KBM-7 (cell line): ENCODE results near the gene GALNT10.
A peak's percentile ranks its signal among the peaks of the same experiment; 100 is the strongest.

Experiments
- DNase-seq: peaks from one replicate; pipeline ENCODE4 v3.0.0-alpha.2; 2015
- in situ Hi-C: fragments of 300-500 bp; cut with MboI; formaldehyde crosslinking; loops from 2 replicates; pipeline ENCODE4 v1.14.3; 2020; ENCODE audit warnings: low sequenced_read_pairs, low pct_unique_long_range_greater_than_20kb, mixed read lengths

GALNT10 gene

DNA sequence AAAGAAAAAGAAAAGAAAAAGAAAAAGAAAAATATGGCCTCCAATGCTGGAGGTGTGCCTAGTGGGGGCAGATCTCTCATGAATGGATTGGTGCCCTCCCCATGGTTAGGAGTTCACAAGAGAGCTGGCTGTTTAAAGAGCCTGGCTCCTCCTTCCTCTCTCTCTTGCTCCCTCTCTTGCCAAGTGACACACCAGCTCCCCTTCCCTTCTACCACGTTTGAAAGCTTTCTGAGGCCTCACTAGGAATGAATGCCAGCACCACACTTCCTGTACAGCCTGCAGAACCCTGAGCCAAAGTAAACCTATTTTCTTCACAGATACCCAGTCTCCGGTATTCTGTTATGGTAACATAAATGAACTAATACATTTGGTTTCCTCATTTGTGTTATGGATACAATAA, 14.4 kb upstream of the GALNT10 start:
- DNase-seq = no peak
- in situ Hi-C loops = no loop called here

DNA sequence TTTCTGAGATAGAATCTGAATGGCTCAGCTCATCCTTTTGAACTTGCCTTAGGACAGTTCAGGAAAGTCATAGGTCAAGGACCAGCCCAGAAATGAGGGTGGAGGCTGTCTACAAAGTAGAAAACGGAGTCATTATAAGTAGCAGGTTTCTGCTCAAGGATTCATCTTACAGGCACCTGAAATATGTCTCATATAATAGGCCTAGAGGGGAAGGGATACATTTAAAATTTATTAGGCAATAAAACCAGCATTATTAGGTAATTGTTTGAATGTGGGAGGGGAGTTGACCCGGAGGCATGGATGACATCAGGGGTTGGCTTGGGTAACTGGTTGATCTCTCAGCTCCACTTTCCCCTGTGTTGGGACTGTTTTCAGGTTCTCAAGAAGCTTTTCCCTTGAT, 11.9 kb upstream of the GALNT10 start:
- in situ Hi-C loops = no loop called here
- DNase-seq = no peak

DNA sequence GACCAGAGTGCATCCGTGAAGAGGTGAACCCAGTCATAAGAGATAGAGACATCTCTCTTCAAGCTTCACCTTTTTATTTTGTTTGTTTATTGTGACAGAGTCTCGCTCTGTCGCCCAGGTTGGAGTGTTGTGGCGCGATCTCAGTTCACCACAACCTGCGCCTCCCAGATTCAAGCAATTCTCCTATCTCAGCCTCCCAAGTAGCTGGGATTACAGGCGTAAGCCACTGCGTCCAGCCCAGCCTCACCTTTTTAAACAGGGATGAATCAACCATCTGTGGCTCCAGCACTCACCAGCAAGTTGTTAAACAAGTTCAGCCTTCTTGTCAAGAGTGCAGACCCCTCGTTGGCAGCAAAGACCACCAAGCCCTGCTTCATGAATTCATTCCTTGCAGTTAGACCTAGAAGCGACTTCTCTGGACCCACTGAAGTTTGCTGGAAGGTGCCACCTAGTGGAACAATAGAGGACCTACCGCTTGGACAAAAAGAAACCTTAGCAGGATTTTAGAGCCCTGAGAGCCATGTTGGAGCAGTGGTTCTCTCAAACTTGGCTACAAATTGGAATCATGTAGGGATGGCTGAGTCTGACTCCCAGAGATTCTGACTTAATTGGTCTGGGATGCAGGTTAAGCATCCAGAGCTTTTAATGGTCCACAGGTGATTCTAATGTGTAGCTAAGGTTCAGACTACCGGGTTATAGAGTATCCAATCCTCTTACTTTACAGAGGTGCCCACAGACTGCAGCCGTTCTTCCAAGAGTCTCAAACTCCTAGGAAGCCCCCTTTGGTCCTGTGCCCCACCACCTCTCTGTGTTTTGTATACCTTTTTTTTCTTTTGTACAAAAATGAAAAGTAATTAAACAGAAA, 10.5 kb upstream of the GALNT10 start:
- in situ Hi-C loops = no loop called here
- peak; percentile 58 for DNase-seq

DNA sequence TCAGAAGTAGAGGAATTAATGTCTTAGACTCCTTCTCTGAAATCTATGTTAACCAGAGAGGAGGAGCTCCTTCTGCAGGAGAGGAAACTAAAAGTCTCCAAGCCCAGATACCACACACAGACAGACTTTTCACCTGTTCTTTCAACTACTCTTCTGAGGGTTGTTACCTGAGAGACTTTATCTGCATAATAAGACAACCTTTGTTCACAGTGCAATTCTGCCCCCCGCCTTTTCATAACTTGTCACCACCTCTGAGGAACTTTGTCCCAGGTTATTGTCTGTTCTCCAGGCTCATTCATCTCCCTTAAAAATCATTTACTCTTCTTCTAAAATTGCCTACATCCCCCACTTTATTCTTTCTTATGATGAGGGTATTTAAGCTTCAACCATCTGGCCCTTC, 9.4 kb upstream of the GALNT10 start:
- no peak for DNase-seq
- in situ Hi-C loops = no loop called here

GRCh38 chr5:154189256-154189818, 1.2 kb upstream of the GALNT10 start:
- in situ Hi-C loops = no loop called here

GRCh38 chr5:154189819-154190594, 526 bp upstream of the GALNT10 start:
- DNase-seq = peak; percentile 65
- in situ Hi-C loops = no loop called here

More at GRCh38 chr5:154189256-154189818, 1.2 kb upstream of the GALNT10 start:
- no peak for DNase-seq

- no peak for DNase-seq
- in situ Hi-C loops = no loop called here
These were observed 1.1 kb downstream of the GALNT10 start for GRCh38 chr5:154191467-154192261.

DNA sequence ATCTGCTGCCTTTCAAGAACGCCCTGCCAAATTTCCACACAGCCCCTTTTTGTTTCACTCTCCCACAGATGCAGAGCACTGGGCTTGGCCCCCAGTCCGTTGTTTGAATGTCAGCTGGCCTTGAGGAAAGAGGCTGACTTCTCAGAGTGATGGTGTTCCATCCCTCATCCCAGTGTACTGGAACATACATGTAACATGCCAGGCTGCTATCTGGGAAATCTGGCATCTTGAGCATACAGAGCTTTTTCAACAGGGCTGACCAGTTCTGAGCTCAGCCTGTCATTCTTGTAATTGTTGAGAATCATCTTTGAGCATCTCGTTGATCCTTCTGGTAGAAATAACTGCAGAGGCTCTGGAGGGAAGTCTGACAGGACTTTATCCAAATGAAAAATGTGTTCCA, 2.8 kb downstream of the GALNT10 start:
- in situ Hi-C loops = no loop called here
- no peak for DNase-seq

GRCh38 chr5:154193701-154194121, 3.2 kb downstream of the GALNT10 start:
- DNase-seq = no peak
- in situ Hi-C loops = no loop called here

- in situ Hi-C loops = no loop called here
- no peak for DNase-seq
These were observed 4.1 kb downstream of the GALNT10 start for GRCh38 chr5:154194345-154195329.

DNA sequence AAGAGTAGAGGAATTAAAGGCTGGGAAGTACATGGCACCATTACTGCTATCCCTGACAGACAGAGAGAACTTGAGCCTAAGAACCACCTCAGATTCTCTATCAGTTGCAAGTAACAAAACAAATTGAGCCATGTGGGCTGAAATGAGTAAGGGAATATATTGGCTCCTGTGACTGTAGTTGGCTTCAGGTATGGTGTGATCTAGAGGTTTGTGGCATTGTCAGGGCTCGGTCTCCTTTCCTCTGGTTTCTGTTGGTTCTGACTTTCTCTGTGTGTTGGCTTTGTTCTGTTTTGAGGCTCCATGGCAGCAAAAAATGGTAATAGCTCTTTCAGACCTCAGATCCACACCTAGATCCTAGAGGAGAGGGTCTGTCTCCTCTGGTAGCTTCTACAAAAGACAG, 5.7 kb downstream of the GALNT10 start:
- in situ Hi-C loops = no loop called here
- DNase-seq = no peak

- DNase-seq = peak; percentile 81
- in situ Hi-C loops = no loop called here
These were observed 6.6 kb downstream of the GALNT10 start for GRCh38 chr5:154196955-154197652.

- in situ Hi-C loops = no loop called here
- no peak for DNase-seq
These were observed 7.4 kb downstream of the GALNT10 start for GRCh38 chr5:154197801-154198491.

- DNase-seq = no peak
- in situ Hi-C loops = no loop called here
These were observed 8.2 kb downstream of the GALNT10 start for GRCh38 chr5:154198611-154199230.

DNA sequence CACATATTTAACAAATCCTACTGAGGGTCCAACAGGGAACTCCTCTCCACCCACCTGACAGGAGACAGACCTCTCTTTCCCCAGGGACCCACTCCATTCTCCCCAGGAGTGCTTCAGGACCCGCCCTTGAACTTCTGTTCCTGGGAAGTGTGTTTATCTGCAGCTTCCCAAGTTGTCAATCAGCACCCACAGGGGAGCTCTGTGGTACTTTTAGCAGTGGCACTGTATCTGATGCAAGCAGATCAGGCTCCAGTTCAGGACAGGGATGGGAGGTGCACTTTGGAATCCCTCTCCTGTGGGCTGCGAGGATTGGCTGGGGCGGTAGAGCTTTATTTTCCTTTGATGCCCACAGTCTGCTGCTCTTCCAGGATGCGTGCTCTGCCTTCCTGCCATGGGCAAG, 8.7 kb downstream of the GALNT10 start:
- in situ Hi-C loops = no loop called here
- DNase-seq = no peak

GRCh38 chr5:154199671-154200220, 9.2 kb downstream of the GALNT10 start:
- in situ Hi-C loops = no loop called here
- DNase-seq = no peak
